Measurements from ENCODE around the gene KLHL18.
A peak's percentile ranks its signal among the peaks of the same experiment; 100 is the strongest.
"Not testable (repeated sequence)": the region's sequence is repeated elsewhere in the genome, so short reads cannot be mapped to it uniquely, and the experiment has no call there.

Gene KLHL18

GRCh38 chr3:47365213-47366153 lies 82.7 kb downstream of the KLHL18 start:
- peak; percentile 91 for DNase-seq

- no peak for DNase-seq
These were observed 84.1 kb downstream of the KLHL18 start for GRCh38 chr3:47366833-47367232.

GRCh38 chr3:47367631-47368030 lies 84.9 kb downstream of the KLHL18 start:
- no peak for DNase-seq

- not testable (repeated sequence) for DNase-seq
These were observed 87.3 kb downstream of the KLHL18 start for GRCh38 chr3:47370020-47370419.

GRCh38 chr3:47370887-47371697 lies 88.3 kb downstream of the KLHL18 start:
- DNase-seq = peak; percentile 18

- no peak for DNase-seq
These were observed 91.8 kb downstream of the KLHL18 start for GRCh38 chr3:47374587-47374986.

GRCh38 chr3:47376393-47376792 lies 93.6 kb downstream of the KLHL18 start:
- DNase-seq = no peak

- no peak for DNase-seq
These were observed 94.4 kb downstream of the KLHL18 start for GRCh38 chr3:47377186-47377585.

GRCh38 chr3:47378869-47379268 lies 96.1 kb downstream of the KLHL18 start:
- DNase-seq = no peak

- no peak for DNase-seq
These were observed 96.7 kb downstream of the KLHL18 start for GRCh38 chr3:47379411-47379899.

GRCh38 chr3:47380026-47380600 lies 97.4 kb downstream of the KLHL18 start:
- DNase-seq = no peak

- peak; percentile 99 for DNase-seq
These were observed 98.0 kb downstream of the KLHL18 start, which contains the start of gene PTPN23 for GRCh38 chr3:47380601-47381316. Gene PTPN23 (plus strand): TSS chr3:47381021. CDS start chr3:47381097, 76 bp downstream.

GRCh38 chr3:47381317-47382157 lies 98.8 kb downstream of the KLHL18 start:
- peak; percentile 86 for DNase-seq

- DNase-seq = no peak
These were observed 101.7 kb downstream of the KLHL18 start for GRCh38 chr3:47384425-47384824.

- no peak for DNase-seq
These were observed 102.3 kb downstream of the KLHL18 start for GRCh38 chr3:47385007-47385406.

- no peak for DNase-seq
These were observed 103.1 kb downstream of the KLHL18 start for GRCh38 chr3:47385796-47386195.

GRCh38 chr3:47392933-47393332 lies 110.2 kb downstream of the KLHL18 start:
- DNase-seq = no peak

GRCh38 chr3:47394140-47394870 lies 111.6 kb downstream of the KLHL18 start:
- DNase-seq = peak; percentile 48

- no peak for DNase-seq
These were observed 112.1 kb downstream of the KLHL18 start for GRCh38 chr3:47394881-47395280.
